Large intestine (tissue), 3 donors: ENCODE data around the gene TBC1D22A. TPM values are rescaled to one million over a fixed set of nuclear protein-coding genes. Genes with fewer than 3 reads are reported as not detected.

Experiments used
- DNase-seq, 2 donors: peaks; one replicate each; pipeline versions ENCODE4 v3.0.0 to v3.0.0-alpha.2; 2013
- H3K27ac ChIP-seq: one replicate; pipeline ENCODE4 v1.5.1; 2013; ENCODE audit warnings: low read length
- H3K27me3 ChIP-seq: 2 replicates; pipeline ENCODE4 v1.6.1; 2013; ENCODE audit warnings: low read length; ENCODE audit not compliant: control insufficient read depth, insufficient read depth
- H3K36me3 ChIP-seq: 2 replicates; pipeline ENCODE4 v1.6.1; 2013; ENCODE audit warnings: low read length; ENCODE audit not compliant: control insufficient read depth, insufficient read depth
- H3K4me1 ChIP-seq: one replicate; pipeline ENCODE4 v1.6.1; 2013; ENCODE audit warnings: low read length; ENCODE audit not compliant: control insufficient read depth, insufficient read depth
- H3K4me3 ChIP-seq: one replicate; pipeline ENCODE4 v1.5.1; 2013; ENCODE audit warnings: low read length
- H3K9me3 ChIP-seq: one replicate; pipeline ENCODE4 v1.6.1; 2013; ENCODE audit warnings: mild to moderate bottlenecking, low read depth, low read length, moderate library complexity; ENCODE audit not compliant: control insufficient read depth
- WGBS: methylation state at CpG from one replicate; pipeline ENCODE4 v1.1.5; 2013; ENCODE audit warnings: low lambda C conversion rate; ENCODE audit not compliant: insufficient coverage; 5-methylcytosine and 5-hydroxymethylcytosine counted together
- polyA plus RNA-seq: library from polyadenylated mRNA; unstranded; fragments of 120-200 nt; gene quantifications from one replicate; pipeline ENCODE4 v1.2.1, GENCODE V29; 2013

The TBC1D22A gene
- polyA plus RNA-seq, 1 donor, result 21.5 TPM

DNA sequence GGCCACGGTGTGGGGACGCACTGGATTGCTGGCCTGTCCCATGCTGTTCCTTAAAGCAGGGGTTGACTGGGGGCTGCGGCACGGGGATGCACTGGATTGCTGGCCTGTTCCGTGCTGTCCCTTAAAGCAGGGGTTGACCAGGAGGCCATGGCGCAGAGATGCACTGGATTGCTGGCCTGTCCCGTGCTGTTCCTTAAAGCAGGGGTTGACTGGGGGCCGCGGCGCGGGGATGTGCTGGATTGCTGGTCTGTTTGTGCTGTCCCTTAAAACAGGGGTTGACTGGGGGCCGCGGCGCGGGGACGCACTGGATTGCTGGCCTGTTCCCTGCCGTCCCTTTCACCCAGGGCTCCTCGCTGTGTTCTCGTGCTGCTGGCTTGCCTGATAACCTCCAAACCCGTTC is 383.4 kb downstream of the TBC1D22A start:
- no peak overlapping the region for H3K4me3 ChIP-seq
- no peaks in the 10 kb centered on the region for H3K27me3 ChIP-seq
- no peaks in the 10 kb centered on the region for H3K4me1 ChIP-seq
- H3K27ac ChIP-seq, result no peak overlapping the region
- no CpG with 5 or more reads among the region's 20 CpGs for WGBS
- no peaks in the 10 kb centered on the region for H3K36me3 ChIP-seq
- no peak for DNase-seq
- no peaks in the 10 kb centered on the region for H3K9me3 ChIP-seq

DNA sequence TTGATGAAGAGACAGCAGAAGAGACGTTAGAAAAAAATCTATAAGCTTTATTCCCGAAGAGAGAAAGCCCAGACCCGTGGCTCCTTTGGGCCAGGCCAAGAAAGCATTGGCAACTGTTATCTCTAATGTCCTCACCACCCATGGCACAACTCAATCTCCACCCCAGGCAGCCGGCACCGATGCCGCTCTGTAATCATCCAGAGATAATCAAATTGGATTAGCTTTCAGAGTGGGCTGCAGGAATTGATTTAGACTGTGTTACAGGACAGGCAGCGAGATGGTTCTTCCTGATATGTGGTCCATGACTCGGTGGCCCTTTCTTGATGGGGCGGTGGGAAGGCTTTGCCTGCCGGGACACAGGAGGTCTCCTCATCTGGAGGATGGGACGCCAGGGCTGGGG is 383.9 kb downstream of the TBC1D22A start:
- no CpG with 5 or more reads among the region's 11 CpGs for WGBS
- H3K4me3 ChIP-seq, result no peak overlapping the region
- no peak overlapping the region for H3K27ac ChIP-seq
- H3K27me3 ChIP-seq, result no peaks in the 10 kb centered on the region
- no peaks in the 10 kb centered on the region for H3K9me3 ChIP-seq
- no peak for DNase-seq
- no peaks in the 10 kb centered on the region for H3K36me3 ChIP-seq
- no peaks in the 10 kb centered on the region for H3K4me1 ChIP-seq

DNA sequence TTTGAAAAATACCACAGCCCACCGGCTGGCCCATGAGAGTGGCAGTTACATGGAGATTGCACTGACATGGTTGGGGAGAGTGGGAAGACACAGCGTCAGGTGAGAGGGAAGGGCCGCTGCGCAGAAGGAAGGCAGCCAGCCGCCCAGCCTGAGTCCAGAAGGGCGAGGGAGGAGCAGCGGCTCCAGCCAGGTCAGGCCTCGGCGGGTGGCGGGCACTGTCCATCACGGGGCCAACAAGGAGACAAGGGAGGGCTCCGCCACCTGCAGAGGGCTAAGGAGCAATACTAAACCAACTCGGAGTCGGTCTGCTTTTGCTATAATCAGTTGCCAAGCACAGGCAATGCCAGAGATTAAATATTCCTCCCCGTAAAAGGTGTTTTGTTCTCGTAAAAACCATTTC is 384.5 kb downstream of the TBC1D22A start:
- DNase-seq, result no peak
- no CpG with 5 or more reads among the region's 16 CpGs for WGBS
- Histone ChIP-seq H3K4me1 (no peaks in the 10 kb centered on the region), H3K27me3 (no peaks in the 10 kb centered on the region), H3K36me3 (no peaks in the 10 kb centered on the region), H3K27ac (no peak overlapping the region), H3K4me3 (no peak overlapping the region), H3K9me3 (no peaks in the 10 kb centered on the region)

DNA sequence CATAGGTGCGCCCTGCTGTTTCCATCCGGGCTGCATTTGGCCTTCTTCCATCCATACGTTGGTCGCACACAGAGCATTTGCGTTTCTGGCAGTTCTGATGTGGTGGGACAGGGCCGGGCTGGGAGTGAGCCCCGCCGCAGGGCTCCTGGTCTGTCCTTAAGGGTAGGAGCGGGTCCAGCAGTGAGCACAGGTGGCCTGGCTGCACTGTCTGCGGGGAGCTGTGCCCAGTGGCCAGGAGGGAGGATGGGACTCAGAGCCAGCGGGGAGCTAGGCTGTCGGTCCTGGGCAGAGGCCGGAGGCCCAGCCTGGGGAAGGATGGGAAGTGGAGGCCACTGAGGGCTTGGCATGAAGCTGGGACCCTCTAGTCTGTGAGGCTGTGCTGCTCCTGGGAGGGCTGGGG is 385.1 kb downstream of the TBC1D22A start:
- Histone ChIP-seq H3K9me3 (no peaks in the 10 kb centered on the region), H3K4me3 (no peak overlapping the region), H3K36me3 (no peaks in the 10 kb centered on the region), H3K27me3 (no peaks in the 10 kb centered on the region), H3K27ac (no peak overlapping the region), H3K4me1 (no peaks in the 10 kb centered on the region)
- DNase-seq, result no peak
- no CpG with 5 or more reads among the region's 13 CpGs for WGBS

DNA sequence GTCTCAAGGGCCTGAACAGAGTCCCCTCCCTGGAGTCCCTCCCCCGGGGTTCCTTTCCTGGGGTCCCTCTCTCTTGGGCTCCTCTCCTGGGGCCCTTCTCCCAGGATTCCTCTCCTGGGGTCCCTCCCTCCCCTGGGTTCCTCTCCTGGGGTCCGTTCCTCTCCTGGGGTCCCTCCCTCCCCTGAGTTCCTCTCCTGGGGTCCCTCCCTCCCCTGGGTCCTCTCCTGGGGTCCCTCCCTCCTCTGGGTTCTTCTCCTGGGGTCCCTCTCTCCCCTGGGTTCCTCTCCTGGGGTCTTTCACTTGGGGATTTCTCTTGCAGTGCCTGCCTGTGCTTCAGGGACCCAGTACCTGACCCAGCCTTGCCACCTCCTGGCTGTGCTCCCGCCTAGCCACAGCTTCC is 386.1 kb downstream of the TBC1D22A start:
- DNase-seq, result no peak
- no peaks in the 10 kb centered on the region for H3K36me3 ChIP-seq
- H3K4me1 ChIP-seq, result no peaks in the 10 kb centered on the region
- H3K9me3 ChIP-seq, result no peaks in the 10 kb centered on the region
- H3K27me3 ChIP-seq, result no peaks in the 10 kb centered on the region
- no peak overlapping the region for H3K27ac ChIP-seq
- no peak overlapping the region for H3K4me3 ChIP-seq
- no CpG with 5 or more reads among the region's 3 CpGs for WGBS

DNA sequence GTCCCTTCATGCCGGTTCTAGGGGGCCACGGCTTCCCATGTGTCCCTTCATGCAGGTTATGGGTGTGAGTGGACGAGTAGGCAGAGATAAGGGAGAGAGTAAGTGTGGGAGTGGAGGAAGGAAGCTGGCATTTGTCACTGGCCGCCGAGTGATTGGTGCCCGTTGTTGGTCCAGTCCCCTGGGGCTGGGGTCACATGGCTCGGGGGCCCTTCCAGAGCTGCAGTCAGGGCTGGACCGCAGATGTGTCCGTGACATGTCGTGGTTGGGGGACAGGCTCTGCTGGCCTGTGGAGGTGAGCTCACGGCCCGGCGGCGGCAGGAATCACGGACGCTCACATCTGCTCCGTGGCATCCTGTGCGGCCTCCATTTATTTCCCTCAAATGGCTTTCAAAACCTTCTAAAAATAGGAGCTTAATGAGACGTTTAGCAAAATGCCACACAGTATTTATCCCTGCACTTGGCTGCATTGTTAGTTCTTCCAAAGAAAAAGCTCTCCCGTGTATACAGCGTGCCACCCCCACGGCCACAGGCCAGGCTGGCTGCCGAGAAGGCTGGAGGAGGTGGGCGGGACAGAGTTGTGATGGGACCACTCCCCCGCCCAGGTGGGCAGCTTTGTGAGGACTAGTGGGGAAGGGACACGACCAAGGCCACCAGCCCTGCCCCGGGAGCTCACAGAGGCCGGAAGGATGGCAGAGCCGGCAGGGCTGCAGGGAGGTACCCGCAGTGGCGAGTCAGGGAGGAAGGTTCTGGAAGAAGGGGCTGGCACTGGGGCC is 386.7 kb downstream of the TBC1D22A start:
- H3K36me3 ChIP-seq, result no peaks in the 10 kb centered on the region
- WGBS, result 100% methylated on average over 1 of the region's 31 CpGs
- no peak for DNase-seq
- H3K9me3 ChIP-seq, result no peaks in the 10 kb centered on the region
- no peak overlapping the region for H3K4me3 ChIP-seq
- H3K27ac ChIP-seq, result no peak overlapping the region
- no peaks in the 10 kb centered on the region for H3K4me1 ChIP-seq
- no peaks in the 10 kb centered on the region for H3K27me3 ChIP-seq

DNA sequence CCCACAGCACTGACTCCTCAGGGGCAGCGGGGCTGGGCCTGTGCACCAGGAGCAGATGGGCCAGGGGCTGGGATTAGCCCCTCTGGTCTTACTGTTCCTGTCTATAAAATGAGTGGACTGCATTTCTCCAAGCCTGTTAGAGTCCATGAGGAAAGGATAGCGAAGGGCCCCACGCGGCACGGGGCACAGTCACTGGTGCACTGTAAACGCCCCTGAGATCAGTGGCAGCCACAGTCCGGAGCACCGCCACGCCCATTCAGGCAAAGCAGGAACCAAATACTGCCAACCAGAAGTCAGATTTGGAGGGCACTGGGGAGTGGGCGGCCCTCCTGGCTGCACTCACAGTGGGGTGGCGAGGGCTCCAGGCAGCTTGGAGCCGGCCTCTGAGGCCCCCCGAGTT is 387.5 kb downstream of the TBC1D22A start:
- no peak overlapping the region for H3K4me3 ChIP-seq
- H3K27ac ChIP-seq, result no peak overlapping the region
- DNase-seq, result no peak
- WGBS, result no CpG with 5 or more reads among the region's 13 CpGs
- no peaks in the 10 kb centered on the region for H3K36me3 ChIP-seq
- no peaks in the 10 kb centered on the region for H3K27me3 ChIP-seq
- no peaks in the 10 kb centered on the region for H3K9me3 ChIP-seq
- no peaks in the 10 kb centered on the region for H3K4me1 ChIP-seq

DNA sequence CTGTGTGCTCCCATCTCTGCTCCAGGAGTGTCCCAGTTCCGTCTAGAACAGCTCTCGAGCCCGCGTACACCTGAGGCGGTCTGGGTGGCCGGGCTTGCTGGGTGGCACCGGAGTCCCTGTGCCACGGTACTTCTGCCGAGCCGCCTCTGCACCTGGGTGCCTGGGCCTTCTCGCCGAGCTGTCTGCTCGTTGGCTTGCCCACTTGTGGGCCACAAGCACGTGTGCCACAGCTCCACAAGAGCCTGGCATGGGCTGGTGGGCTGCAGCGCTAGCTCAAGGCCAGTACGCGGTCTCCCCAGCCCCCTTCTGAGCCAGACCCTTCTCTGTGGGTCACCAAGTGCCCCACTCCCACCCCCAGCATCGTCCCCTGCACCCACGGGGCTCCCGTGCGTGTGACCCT is 388.0 kb downstream of the TBC1D22A start:
- H3K27me3 ChIP-seq, result no peaks in the 10 kb centered on the region
- H3K27ac ChIP-seq, result no peak overlapping the region
- no peaks in the 10 kb centered on the region for H3K9me3 ChIP-seq
- DNase-seq, result no peak
- no peak overlapping the region for H3K4me3 ChIP-seq
- H3K4me1 ChIP-seq, result no peaks in the 10 kb centered on the region
- WGBS, result no CpG with 5 or more reads among the region's 21 CpGs
- H3K36me3 ChIP-seq, result no peaks in the 10 kb centered on the region

DNA sequence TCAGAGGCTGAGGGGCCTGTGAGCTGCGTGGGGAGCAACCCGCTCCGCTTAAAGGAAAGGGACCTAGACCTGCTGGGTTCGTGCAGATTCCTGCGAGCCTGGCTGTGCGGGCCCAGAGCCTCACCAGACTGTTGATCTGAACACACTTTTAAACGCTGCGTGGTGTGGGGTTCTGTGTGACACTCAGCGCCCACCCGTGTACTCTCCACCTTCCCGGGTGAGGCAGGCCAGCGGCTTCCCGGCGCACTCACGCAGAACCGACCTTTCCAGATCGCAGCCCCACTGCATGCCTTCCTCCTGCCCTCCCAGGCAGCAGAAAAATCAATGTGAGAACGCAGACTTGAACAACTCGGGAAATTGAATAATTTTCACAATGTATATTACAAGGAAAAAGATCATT is 388.6 kb downstream of the TBC1D22A start:
- WGBS, result no CpG with 5 or more reads among the region's 19 CpGs
- Histone ChIP-seq H3K4me1 (no peaks in the 10 kb centered on the region), H3K27ac (no peak overlapping the region), H3K36me3 (no peaks in the 10 kb centered on the region), H3K9me3 (no peaks in the 10 kb centered on the region), H3K27me3 (no peaks in the 10 kb centered on the region), H3K4me3 (no peak overlapping the region)
- no peak for DNase-seq

DNA sequence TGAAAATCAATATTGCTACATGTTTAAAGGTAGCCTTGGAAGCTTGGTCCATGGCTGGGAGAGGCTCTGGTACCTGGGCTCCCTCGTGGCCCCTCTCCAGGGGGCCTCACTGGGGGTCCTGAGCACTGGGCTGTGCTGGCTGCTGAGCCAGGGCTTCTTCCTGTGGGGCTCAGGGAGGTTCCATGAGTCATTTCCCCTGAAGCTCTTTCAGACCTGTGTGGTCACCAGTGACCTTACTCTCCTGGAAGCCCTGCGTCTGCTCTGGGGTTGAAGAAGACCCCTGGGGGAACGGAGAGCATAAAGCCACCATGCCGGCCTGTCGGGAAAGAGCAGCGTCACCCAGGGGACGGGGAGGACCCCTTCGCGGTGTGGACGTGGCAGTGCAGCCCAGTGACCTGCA is 389.0 kb downstream of the TBC1D22A start:
- H3K27ac ChIP-seq, result no peak overlapping the region
- H3K9me3 ChIP-seq, result no peaks in the 10 kb centered on the region
- DNase-seq, result no peak
- no peaks in the 10 kb centered on the region for H3K36me3 ChIP-seq
- H3K4me3 ChIP-seq, result no peak overlapping the region
- H3K27me3 ChIP-seq, result no peaks in the 10 kb centered on the region
- WGBS, result no CpG with 5 or more reads among the region's 10 CpGs
- H3K4me1 ChIP-seq, result no peaks in the 10 kb centered on the region

DNA sequence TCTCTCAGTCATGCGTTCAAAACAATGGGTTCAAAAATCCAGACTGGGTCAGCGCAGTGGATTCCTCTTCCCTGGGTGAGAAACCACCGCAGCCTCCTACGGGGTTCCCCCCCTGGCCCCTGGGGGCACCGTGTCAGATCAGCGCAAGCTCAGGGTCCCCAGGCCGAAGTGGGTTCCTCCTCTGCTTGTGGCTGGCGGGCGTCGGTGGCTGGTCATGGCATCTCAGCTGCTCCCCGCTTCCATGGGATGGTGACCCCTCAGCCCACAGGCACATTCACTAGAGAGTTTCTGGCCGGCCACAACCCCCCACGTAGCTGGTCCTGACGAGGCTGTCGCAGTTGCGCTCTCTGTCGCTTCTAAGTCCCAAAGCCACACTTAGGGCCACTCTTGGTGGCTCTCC is 389.8 kb downstream of the TBC1D22A start:
- H3K9me3 ChIP-seq, result no peaks in the 10 kb centered on the region

More for the DNA sequence above, 389.8 kb downstream of the TBC1D22A start:
- Histone ChIP-seq H3K36me3 (no peaks in the 10 kb centered on the region), H3K4me1 (no peaks in the 10 kb centered on the region), H3K27ac (no peak overlapping the region), H3K4me3 (no peak overlapping the region), H3K27me3 (no peaks in the 10 kb centered on the region)
- WGBS, result no CpG with 5 or more reads among the region's 17 CpGs
- DNase-seq, result no peak
